SK-N-SH (cell line): ENCODE data around the gene ZSCAN5C.
A peak's percentile ranks its signal among the peaks of the same experiment; 100 is the strongest.

Source experiments
- POLR2AphosphoS5 ChIP-seq: IDR thresholded peaks from 2 replicates; pipeline ENCODE4 v1.6.1; 2012; ENCODE audit warnings: low read depth, low read length
- TF ChIP-seq, protein P1 (sequence below): fragments of 200-600 bp; sonication (generic); IDR thresholded peaks from 2 replicates; pipeline ENCODE4 v1.6.1; 2017; ENCODE audit warnings: antibody characterized with exemption, mild to moderate bottlenecking, moderate library complexity
- TF ChIP-seq, protein P2 (sequence below): IDR thresholded peaks from 2 replicates; pipeline ENCODE4 v1.6.1; 2012; ENCODE audit warnings: mild to moderate bottlenecking, low read depth, low read length, moderate library complexity

GRCh38 chr19:56167064-56167578 lies 35.0 kb upstream of the ZSCAN5C start:
- no peak for TF ChIP-seq POLR2AphosphoS5
- TF ChIP-seq, protein P1, sequence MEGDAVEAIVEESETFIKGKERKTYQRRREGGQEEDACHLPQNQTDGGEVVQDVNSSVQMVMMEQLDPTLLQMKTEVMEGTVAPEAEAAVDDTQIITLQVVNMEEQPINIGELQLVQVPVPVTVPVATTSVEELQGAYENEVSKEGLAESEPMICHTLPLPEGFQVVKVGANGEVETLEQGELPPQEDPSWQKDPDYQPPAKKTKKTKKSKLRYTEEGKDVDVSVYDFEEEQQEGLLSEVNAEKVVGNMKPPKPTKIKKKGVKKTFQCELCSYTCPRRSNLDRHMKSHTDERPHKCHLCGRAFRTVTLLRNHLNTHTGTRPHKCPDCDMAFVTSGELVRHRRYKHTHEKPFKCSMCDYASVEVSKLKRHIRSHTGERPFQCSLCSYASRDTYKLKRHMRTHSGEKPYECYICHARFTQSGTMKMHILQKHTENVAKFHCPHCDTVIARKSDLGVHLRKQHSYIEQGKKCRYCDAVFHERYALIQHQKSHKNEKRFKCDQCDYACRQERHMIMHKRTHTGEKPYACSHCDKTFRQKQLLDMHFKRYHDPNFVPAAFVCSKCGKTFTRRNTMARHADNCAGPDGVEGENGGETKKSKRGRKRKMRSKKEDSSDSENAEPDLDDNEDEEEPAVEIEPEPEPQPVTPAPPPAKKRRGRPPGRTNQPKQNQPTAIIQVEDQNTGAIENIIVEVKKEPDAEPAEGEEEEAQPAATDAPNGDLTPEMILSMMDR: no peak
- TF ChIP-seq, protein P2, sequence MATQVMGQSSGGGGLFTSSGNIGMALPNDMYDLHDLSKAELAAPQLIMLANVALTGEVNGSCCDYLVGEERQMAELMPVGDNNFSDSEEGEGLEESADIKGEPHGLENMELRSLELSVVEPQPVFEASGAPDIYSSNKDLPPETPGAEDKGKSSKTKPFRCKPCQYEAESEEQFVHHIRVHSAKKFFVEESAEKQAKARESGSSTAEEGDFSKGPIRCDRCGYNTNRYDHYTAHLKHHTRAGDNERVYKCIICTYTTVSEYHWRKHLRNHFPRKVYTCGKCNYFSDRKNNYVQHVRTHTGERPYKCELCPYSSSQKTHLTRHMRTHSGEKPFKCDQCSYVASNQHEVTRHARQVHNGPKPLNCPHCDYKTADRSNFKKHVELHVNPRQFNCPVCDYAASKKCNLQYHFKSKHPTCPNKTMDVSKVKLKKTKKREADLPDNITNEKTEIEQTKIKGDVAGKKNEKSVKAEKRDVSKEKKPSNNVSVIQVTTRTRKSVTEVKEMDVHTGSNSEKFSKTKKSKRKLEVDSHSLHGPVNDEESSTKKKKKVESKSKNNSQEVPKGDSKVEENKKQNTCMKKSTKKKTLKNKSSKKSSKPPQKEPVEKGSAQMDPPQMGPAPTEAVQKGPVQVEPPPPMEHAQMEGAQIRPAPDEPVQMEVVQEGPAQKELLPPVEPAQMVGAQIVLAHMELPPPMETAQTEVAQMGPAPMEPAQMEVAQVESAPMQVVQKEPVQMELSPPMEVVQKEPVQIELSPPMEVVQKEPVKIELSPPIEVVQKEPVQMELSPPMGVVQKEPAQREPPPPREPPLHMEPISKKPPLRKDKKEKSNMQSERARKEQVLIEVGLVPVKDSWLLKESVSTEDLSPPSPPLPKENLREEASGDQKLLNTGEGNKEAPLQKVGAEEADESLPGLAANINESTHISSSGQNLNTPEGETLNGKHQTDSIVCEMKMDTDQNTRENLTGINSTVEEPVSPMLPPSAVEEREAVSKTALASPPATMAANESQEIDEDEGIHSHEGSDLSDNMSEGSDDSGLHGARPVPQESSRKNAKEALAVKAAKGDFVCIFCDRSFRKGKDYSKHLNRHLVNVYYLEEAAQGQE: peak; percentile 93
